ENCODE results near the gene EXOSC1.
"Not testable (repeated sequence)": the region's sequence is repeated elsewhere in the genome, so short reads cannot be mapped to it uniquely, and the experiment has no call there.

Gene EXOSC1

DNA sequence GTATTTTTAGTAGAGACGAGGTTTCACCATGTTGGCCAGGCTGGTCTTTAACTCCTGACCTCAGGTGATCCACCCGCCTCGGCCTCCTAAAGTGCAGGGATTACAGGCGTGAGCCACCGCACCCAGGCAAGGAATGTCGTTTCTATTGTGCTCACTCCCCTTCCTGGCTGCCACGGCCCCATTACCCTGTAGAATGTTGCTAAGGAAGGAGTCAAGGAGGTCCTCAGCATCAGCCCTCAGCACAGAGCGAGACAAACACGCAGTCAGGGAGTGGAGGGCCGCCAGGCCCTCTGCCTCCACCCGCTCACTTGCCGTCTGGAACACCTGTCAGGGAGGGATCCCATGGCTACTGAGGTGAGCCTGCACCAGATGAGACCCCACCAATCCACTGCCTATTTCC is 23.0 kb upstream of the EXOSC1 start:
- H3K27ac ChIP-seq (ENCODE audit: insufficient read depth in 1 of 2, low read depth in 1 of 2, low read length in 2 of 2, poor library complexity in 1 of 2, severe bottlenecking in 2 of 2); POLR2A ChIA-PET; DNase-seq; H3K27me3 ChIP-seq (replicated peaks in 2 of 5; ENCODE audit: control insufficient read depth in 4 of 5, insufficient read depth in 5 of 5, low read length in 4 of 5); H3K4me3 ChIP-seq (ENCODE audit: control insufficient read depth in 1 of 7, extremely low read depth in 1 of 7, insufficient read depth in 4 of 7, low read depth in 2 of 7, low read length in 6 of 7); H3K9me3 ChIP-seq (ENCODE audit: control extremely low read depth in 1 of 5, control insufficient read depth in 4 of 5, insufficient read depth in 2 of 5, low read depth in 1 of 5, low read length in 4 of 5); H3K4me1 ChIP-seq (ENCODE audit: control extremely low read depth in 1 of 4, control insufficient read depth in 4 of 4, insufficient read depth in 4 of 4, low read length in 3 of 4): not testable (repeated sequence)
- CTCF ChIA-PET: interaction anchor here (0.9 to 6.1 kb wide), 2 partner anchors 20 to 85 kb away, joined by 3 to 59 read pairs; no protein-coding TSS in a partner anchor
- WGBS (ENCODE audit: insufficient coverage): 97% methylated on average over 10 of the region's 12 CpGs
- H3K36me3 ChIP-seq (ENCODE audit: control insufficient read depth in 4 of 4, insufficient read depth in 4 of 4, low read length in 3 of 4): peaks cover 23 to 83% (median 68%) of the 10 kb centered on the region in 4 experiments

- WGBS (ENCODE audit: insufficient coverage): 94% methylated on average over 3 of the region's 3 CpGs
- Histone ChIP-seq H3K4me1 (ENCODE audit: control extremely low read depth in 1 of 4, control insufficient read depth in 4 of 4, insufficient read depth in 4 of 4, low read length in 3 of 4) (no peaks in the 10 kb centered on the region), H3K4me3 (ENCODE audit: control insufficient read depth in 1 of 7, extremely low read depth in 1 of 7, insufficient read depth in 4 of 7, low read depth in 2 of 7, low read length in 6 of 7) (no peak overlapping the region), H3K27me3 (replicated peaks in 2 of 5; ENCODE audit: control insufficient read depth in 4 of 5, insufficient read depth in 5 of 5, low read length in 4 of 5) (no peaks in the 10 kb centered on the region), H3K9me3 (ENCODE audit: control extremely low read depth in 1 of 5, control insufficient read depth in 4 of 5, insufficient read depth in 2 of 5, low read depth in 1 of 5, low read length in 4 of 5) (no peaks in the 10 kb centered on the region), H3K36me3 (ENCODE audit: control insufficient read depth in 4 of 4, insufficient read depth in 4 of 4, low read length in 3 of 4) (peaks cover 23 to 83% (median 71%) of the 10 kb centered on the region in 4 experiments), H3K27ac (ENCODE audit: insufficient read depth in 1 of 2, low read depth in 1 of 2, low read length in 2 of 2, poor library complexity in 1 of 2, severe bottlenecking in 2 of 2) (no peak overlapping the region)
- DNase-seq: no peak
- ChIA-PET CTCF (interaction anchor here (0.9 to 6.1 kb wide), 6 partner anchors 7 to 114 kb away, joined by 3 to 59 read pairs (median 3); no protein-coding TSS in a partner anchor), POLR2A (interaction anchor here (1.0 kb wide), 1 partner anchor 12 kb away, joined by 3 read pairs; no protein-coding TSS in a partner anchor)
Measured at GRCh38 chr10:97468162-97468561, 22.4 kb upstream of the EXOSC1 start.

- Histone ChIP-seq H3K4me3 (ENCODE audit: control insufficient read depth in 1 of 7, extremely low read depth in 1 of 7, insufficient read depth in 4 of 7, low read depth in 2 of 7, low read length in 6 of 7) (no peak overlapping the region), H3K4me1 (ENCODE audit: control extremely low read depth in 1 of 4, control insufficient read depth in 4 of 4, insufficient read depth in 4 of 4, low read length in 3 of 4) (no peaks in the 10 kb centered on the region), H3K9me3 (ENCODE audit: control extremely low read depth in 1 of 5, control insufficient read depth in 4 of 5, insufficient read depth in 2 of 5, low read depth in 1 of 5, low read length in 4 of 5) (no peaks in the 10 kb centered on the region), H3K36me3 (ENCODE audit: control insufficient read depth in 4 of 4, insufficient read depth in 4 of 4, low read length in 3 of 4) (peaks cover 31 to 91% (median 78%) of the 10 kb centered on the region in 4 experiments), H3K27me3 (replicated peaks in 2 of 5; ENCODE audit: control insufficient read depth in 4 of 5, insufficient read depth in 5 of 5, low read length in 4 of 5) (no peaks in the 10 kb centered on the region), H3K27ac (ENCODE audit: insufficient read depth in 1 of 2, low read depth in 1 of 2, low read length in 2 of 2, poor library complexity in 1 of 2, severe bottlenecking in 2 of 2) (no peak overlapping the region)
- POLR2A ChIA-PET: no interaction called here
- DNase-seq: no peak
- 100% methylated on average over 3 of the region's 4 CpGs for WGBS (ENCODE audit: insufficient coverage)
- CTCF ChIA-PET: interaction anchor here (0.8 to 6.1 kb wide), 12 partner anchors 9 to 115 kb away, joined by 3 to 59 read pairs (median 6); no protein-coding TSS in a partner anchor
Measured at GRCh38 chr10:97466755-97467154, 20.9 kb upstream of the EXOSC1 start.

DNA sequence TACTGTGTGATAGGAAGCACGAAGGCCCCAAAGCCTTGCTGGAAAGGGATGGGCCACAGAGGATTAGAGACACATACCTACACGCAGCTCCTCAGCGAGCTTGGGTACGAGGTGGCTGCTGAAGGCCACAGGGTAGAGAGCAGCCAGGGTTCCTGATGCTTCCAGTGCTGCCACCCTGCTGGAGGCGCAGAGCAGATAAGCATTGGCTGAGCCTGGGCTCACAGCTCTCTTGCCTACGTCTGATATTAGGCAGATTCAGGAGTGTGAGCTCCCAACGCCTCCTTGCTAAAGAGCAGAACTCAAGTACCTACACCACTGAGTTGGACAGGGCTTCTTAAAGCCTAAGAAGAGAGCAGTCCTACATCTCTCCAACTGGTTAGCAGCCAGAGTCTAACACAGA is 20.2 kb upstream of the EXOSC1 start:
- peaks cover 33 to 95% (median 83%) of the 10 kb centered on the region in 4 experiments for H3K36me3 ChIP-seq (ENCODE audit: control insufficient read depth in 4 of 4, insufficient read depth in 4 of 4, low read length in 3 of 4)
- no peaks in the 10 kb centered on the region for H3K27me3 ChIP-seq (replicated peaks in 2 of 5; ENCODE audit: control insufficient read depth in 4 of 5, insufficient read depth in 5 of 5, low read length in 4 of 5)
- no peaks in the 10 kb centered on the region for H3K4me1 ChIP-seq (ENCODE audit: control extremely low read depth in 1 of 4, control insufficient read depth in 4 of 4, insufficient read depth in 4 of 4, low read length in 3 of 4)
- ChIA-PET CTCF (interaction anchor here (0.8 to 6.1 kb wide), 11 partner anchors 9 to 149 kb away, joined by 3 to 59 read pairs (median 6); no protein-coding TSS in a partner anchor), POLR2A (no interaction called here)
- no peak overlapping the region for H3K4me3 ChIP-seq (ENCODE audit: control insufficient read depth in 1 of 7, extremely low read depth in 1 of 7, insufficient read depth in 4 of 7, low read depth in 2 of 7, low read length in 6 of 7)
- 94% methylated on average over 6 of the region's 7 CpGs for WGBS (ENCODE audit: insufficient coverage)
- DNase-seq: no peak
- no peaks in the 10 kb centered on the region for H3K9me3 ChIP-seq (ENCODE audit: control extremely low read depth in 1 of 5, control insufficient read depth in 4 of 5, insufficient read depth in 2 of 5, low read depth in 1 of 5, low read length in 4 of 5)
- no peak overlapping the region for H3K27ac ChIP-seq (ENCODE audit: insufficient read depth in 1 of 2, low read depth in 1 of 2, low read length in 2 of 2, poor library complexity in 1 of 2, severe bottlenecking in 2 of 2)

DNA sequence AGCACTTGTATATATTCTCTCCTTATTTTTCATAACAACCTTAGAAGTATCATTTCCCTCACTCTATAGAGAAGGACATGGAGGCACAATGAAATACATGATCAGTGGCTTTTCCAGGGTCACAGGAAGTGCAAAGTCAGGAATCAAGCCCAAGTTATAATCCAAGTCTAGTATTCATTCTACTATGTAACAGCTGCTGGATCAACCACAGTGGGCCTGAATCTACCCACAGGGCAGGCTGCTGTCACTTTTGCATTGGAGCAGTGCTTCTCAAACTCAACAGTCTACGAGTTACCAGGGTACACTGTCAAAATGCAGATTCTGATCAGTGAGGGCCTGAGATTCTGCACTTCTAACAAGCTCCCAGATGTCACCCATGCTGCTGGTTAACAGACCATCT is 18.4 kb upstream of the EXOSC1 start:
- no peak for DNase-seq
- Histone ChIP-seq H3K36me3 (ENCODE audit: control insufficient read depth in 4 of 4, insufficient read depth in 4 of 4, low read length in 3 of 4) (peaks cover 28 to 95% (median 79%) of the 10 kb centered on the region in 4 experiments), H3K4me1 (ENCODE audit: control extremely low read depth in 1 of 4, control insufficient read depth in 4 of 4, insufficient read depth in 4 of 4, low read length in 3 of 4) (no peaks in the 10 kb centered on the region), H3K4me3 (ENCODE audit: control insufficient read depth in 1 of 7, extremely low read depth in 1 of 7, insufficient read depth in 4 of 7, low read depth in 2 of 7, low read length in 6 of 7) (no peak overlapping the region), H3K27me3 (replicated peaks in 2 of 5; ENCODE audit: control insufficient read depth in 4 of 5, insufficient read depth in 5 of 5, low read length in 4 of 5) (no peaks in the 10 kb centered on the region), H3K9me3 (ENCODE audit: control extremely low read depth in 1 of 5, control insufficient read depth in 4 of 5, insufficient read depth in 2 of 5, low read depth in 1 of 5, low read length in 4 of 5) (no peaks in the 10 kb centered on the region), H3K27ac (ENCODE audit: insufficient read depth in 1 of 2, low read depth in 1 of 2, low read length in 2 of 2, poor library complexity in 1 of 2, severe bottlenecking in 2 of 2) (no peak overlapping the region)
- WGBS (ENCODE audit: insufficient coverage): 100% methylated on average over 1 of the region's 1 CpG
- ChIA-PET POLR2A (no interaction called here), CTCF (interaction anchor here (0.7 to 6.1 kb wide), 13 partner anchors 11 to 148 kb away, joined by 3 to 59 read pairs (median 4); no protein-coding TSS in a partner anchor)

- no peaks in the 10 kb centered on the region for H3K4me1 ChIP-seq (ENCODE audit: control extremely low read depth in 1 of 4, control insufficient read depth in 4 of 4, insufficient read depth in 4 of 4, low read length in 3 of 4)
- POLR2A ChIA-PET: no interaction called here
- H3K9me3 ChIP-seq (ENCODE audit: control extremely low read depth in 1 of 5, control insufficient read depth in 4 of 5, insufficient read depth in 2 of 5, low read depth in 1 of 5, low read length in 4 of 5): no peaks in the 10 kb centered on the region
- H3K27ac ChIP-seq (ENCODE audit: insufficient read depth in 1 of 2, low read depth in 1 of 2, low read length in 2 of 2, poor library complexity in 1 of 2, severe bottlenecking in 2 of 2): no peak overlapping the region
- H3K27me3 ChIP-seq (replicated peaks in 2 of 5; ENCODE audit: control insufficient read depth in 4 of 5, insufficient read depth in 5 of 5, low read length in 4 of 5): no peaks in the 10 kb centered on the region
- WGBS (ENCODE audit: insufficient coverage): 100% methylated on average over 2 of the region's 4 CpGs
- CTCF ChIA-PET: interaction anchor here (0.8 to 6.1 kb wide), 13 partner anchors 11 to 149 kb away, joined by 3 to 59 read pairs (median 4); no protein-coding TSS in a partner anchor
- no peak overlapping the region for H3K4me3 ChIP-seq (ENCODE audit: control insufficient read depth in 1 of 7, extremely low read depth in 1 of 7, insufficient read depth in 4 of 7, low read depth in 2 of 7, low read length in 6 of 7)
- DNase-seq: peak; percentile 42 to 56 (median 42)
- H3K36me3 ChIP-seq (ENCODE audit: control insufficient read depth in 4 of 4, insufficient read depth in 4 of 4, low read length in 3 of 4): peaks cover 29 to 96% (median 80%) of the 10 kb centered on the region in 4 experiments
Measured at GRCh38 chr10:97463363-97464132, 17.7 kb upstream of the EXOSC1 start.

- H3K4me1 ChIP-seq (ENCODE audit: control extremely low read depth in 1 of 4, control insufficient read depth in 4 of 4, insufficient read depth in 4 of 4, low read length in 3 of 4): no peaks in the 10 kb centered on the region
- H3K27ac ChIP-seq (ENCODE audit: insufficient read depth in 1 of 2, low read depth in 1 of 2, low read length in 2 of 2, poor library complexity in 1 of 2, severe bottlenecking in 2 of 2): no peak overlapping the region
- ChIA-PET CTCF (interaction anchor here (0.6 to 4.9 kb wide), 13 partner anchors 8 to 203 kb away, joined by 3 to 18 read pairs (median 4); no protein-coding TSS in a partner anchor), POLR2A (no interaction called here)
- no peaks in the 10 kb centered on the region for H3K27me3 ChIP-seq (replicated peaks in 2 of 5; ENCODE audit: control insufficient read depth in 4 of 5, insufficient read depth in 5 of 5, low read length in 4 of 5)
- H3K4me3 ChIP-seq (ENCODE audit: control insufficient read depth in 1 of 7, extremely low read depth in 1 of 7, insufficient read depth in 4 of 7, low read depth in 2 of 7, low read length in 6 of 7): no peak overlapping the region
- 100% methylated on average over 2 of the region's 2 CpGs for WGBS (ENCODE audit: insufficient coverage)
- no peak for DNase-seq
- peaks cover 25 to 94% (median 77%) of the 10 kb centered on the region in 4 experiments for H3K36me3 ChIP-seq (ENCODE audit: control insufficient read depth in 4 of 4, insufficient read depth in 4 of 4, low read length in 3 of 4)
- H3K9me3 ChIP-seq (ENCODE audit: control extremely low read depth in 1 of 5, control insufficient read depth in 4 of 5, insufficient read depth in 2 of 5, low read depth in 1 of 5, low read length in 4 of 5): no peaks in the 10 kb centered on the region
Measured at GRCh38 chr10:97462309-97462708, 16.5 kb upstream of the EXOSC1 start.

Data from common myeloid progenitor, CD34-positive (primary cell).